Lung (tissue), 12 donors: ENCODE measurements around the gene SEMA4D. TPM values are rescaled to one million over a fixed set of nuclear protein-coding genes. Genes with fewer than 3 reads are reported as not detected.

Experiments
- ATAC-seq: fragments of 200-7000 bp; cut with Tn5 transposase; one replicate; pipeline ENCODE4 v1.9.1; 2020; ENCODE audit warnings: moderate number of reproducible peaks; ENCODE audit not compliant: insufficient read depth, low FRiP score
- DNase-seq, 3 donors: peaks; one replicate each; pipeline ENCODE4 v3.0.0-alpha.2; 2013 to 2017
- H3K27ac ChIP-seq, 2 donors: one replicate each; pipeline ENCODE4 v1.5.1; 2013; ENCODE audit warnings: mild to moderate bottlenecking in 2 of 2, moderate library complexity in 2 of 2, control low read depth in 1 of 2, inconsistent platforms in 1 of 2, low read depth in 1 of 2, low read length in 1 of 2
- H3K27me3 ChIP-seq, 3 donors: one replicate each; pipeline ENCODE4 v1.5.1; 2013; ENCODE audit warnings: low read length in 2 of 3; ENCODE audit not compliant: control insufficient read depth in 3 of 3, insufficient read depth in 3 of 3
- H3K36me3 ChIP-seq, 4 donors: one replicate each; pipeline ENCODE4 v1.5.1; 2013; ENCODE audit warnings: low read length in 4 of 4, mild to moderate bottlenecking in 1 of 4, moderate library complexity in 1 of 4; ENCODE audit not compliant: control insufficient read depth in 4 of 4, insufficient read depth in 4 of 4
- H3K4me1 ChIP-seq, 5 donors: one replicate each; pipeline ENCODE4 v1.5.1; 2013; ENCODE audit warnings: low read length in 5 of 5, mild to moderate bottlenecking in 2 of 5, moderate library complexity in 1 of 5; ENCODE audit not compliant: control insufficient read depth in 5 of 5, insufficient read depth in 5 of 5
- H3K4me3 ChIP-seq: one replicate; pipeline ENCODE4 v1.5.1; 2013; ENCODE audit warnings: mild to moderate bottlenecking, control low read depth, moderate library complexity
- H3K9ac ChIP-seq, 2 donors: one replicate each; pipeline ENCODE4 v1.5.1; 2013; ENCODE audit warnings: low read length in 2 of 2, control low read depth in 1 of 2; ENCODE audit not compliant: insufficient read depth in 1 of 2
- H3K9me3 ChIP-seq, 4 donors: one replicate each; pipeline ENCODE4 v1.5.1; 2013; ENCODE audit warnings: low read length in 3 of 4, mild to moderate bottlenecking in 1 of 4, moderate library complexity in 1 of 4; ENCODE audit not compliant: control insufficient read depth in 4 of 4, insufficient read depth in 3 of 4
- CTCF ChIP-seq: IDR thresholded peaks from 2 replicates; pipeline ENCODE4 v1.5.1; 2012; ENCODE audit warnings: mild to moderate bottlenecking; ENCODE audit errors: control extremely low read depth, extremely low read depth
- WGBS, 2 donors: extraction: QIAGEN DNeasy Blood & Tissue Kit; methylation state at CpG; one replicate each; pipeline ENCODE4 v1.1.7; 2013; 5-methylcytosine and 5-hydroxymethylcytosine counted together
- polyA plus RNA-seq, 2 donors: library from polyadenylated mRNA; stranded (reverse); fragments of 200-250 nt; gene quantifications; one replicate each; pipeline ENCODE4 v1.2.1, GENCODE V29; 2013
- total RNA-seq, 2 donors: library from RNA; depleted of rRNA in 1 of 2; stranded (reverse); fragments of >200 nt in 1 of 2; gene quantifications; one replicate each; pipeline ENCODE4 v1.2.1, GENCODE V29; 2014 to 2021
- donor health status: control.
- donor health status: control.
- donor health status: Bipolar disorder and iron deficiency.
- donor health status: healthy.
- donor health status: DM: yes; HTN: yes; CAD: no.

SEMA4D gene
- total and polyA plus RNA-seq, 4 donors = 6.7 to 61.5 (median 29.0) TPM

GRCh38 chr9:89482901-89483361, 15.0 kb downstream of the SEMA4D start:
- DNase-seq (no peak), ATAC-seq (no peak)
- Histone ChIP-seq H3K4me3 (no peak overlapping the region), H3K4me1 (peaks cover 0 to 8% (median 2%) of the 10 kb centered on the region in 5 donors), H3K27ac (no peak overlapping the region), H3K36me3 (peaks cover 0 to 4% (median 0%) of the 10 kb centered on the region in 4 donors), H3K9me3 (peaks cover 0 to 7% (median 1%) of the 10 kb centered on the region in 4 donors), H3K9ac (no peak overlapping the region), H3K27me3 (no peaks in the 10 kb centered on the region)
- TF ChIP-seq CTCF = no peak
- WGBS, 2 donors = 86 to 89% methylated on average over 9 of the region's 9 CpGs

- Histone ChIP-seq H3K4me3 (no peak overlapping the region), H3K27me3 (no peaks in the 10 kb centered on the region), H3K4me1 (peaks cover 0 to 14% (median 5%) of the 10 kb centered on the region in 5 donors), H3K9ac (no peak overlapping the region), H3K9me3 (peaks cover 0 to 7% (median 1%) of the 10 kb centered on the region in 4 donors), H3K36me3 (peaks cover 0 to 8% (median 0%) of the 10 kb centered on the region in 4 donors), H3K27ac (no peak overlapping the region)
- no peak for TF ChIP-seq CTCF
- WGBS, 2 donors = 61 to 81% methylated on average over 14 to 15 of the region's 15 CpGs
- no peak for ATAC-seq
- no peak for DNase-seq
These were observed 15.7 kb downstream of the SEMA4D start for GRCh38 chr9:89482056-89482851.

- no peak overlapping the region for H3K9ac ChIP-seq
- WGBS, 2 donors = 85 to 91% methylated on average over 11 of the region's 11 CpGs
- DNase-seq (no peak), ATAC-seq (no peak)
- no peak for TF ChIP-seq CTCF
- H3K4me1 ChIP-seq = peaks cover 0 to 17% (median 7%) of the 10 kb centered on the region in 5 donors
- H3K4me3 ChIP-seq = no peak overlapping the region
- no peak overlapping the region for H3K27ac ChIP-seq
- H3K36me3 ChIP-seq = peaks cover 0 to 8% (median 0%) of the 10 kb centered on the region in 4 donors
- H3K9me3 ChIP-seq = peaks cover 0 to 7% (median 1%) of the 10 kb centered on the region in 4 donors
- H3K27me3 ChIP-seq = no peaks in the 10 kb centered on the region
These were observed 16.4 kb downstream of the SEMA4D start for GRCh38 chr9:89481538-89481915.
